HTERT RPE-1 (cell line): ENCODE results near the gene ADCY5.

Source experiments
- in situ Hi-C: fragments of 300-500 bp; cut with MboI; formaldehyde crosslinking; loops from 4 replicates; pipeline ENCODE4 v1.14.3; 2020; ENCODE audit warnings: low sequenced_read_pairs

ADCY5 gene

GRCh38 chr3:123431007-123431657 is 17.8 kb downstream of the ADCY5 start:
- in situ Hi-C loops = no loop called here

GRCh38 chr3:123430266-123430665 is 18.6 kb downstream of the ADCY5 start:
- in situ Hi-C loops = no loop called here

- in situ Hi-C loops = no loop called here
These were observed 19.3 kb downstream of the ADCY5 start for GRCh38 chr3:123429362-123430125.

GRCh38 chr3:123424999-123425712 is 23.7 kb downstream of the ADCY5 start:
- in situ Hi-C loops = no loop called here

GRCh38 chr3:123424321-123424998 is 24.4 kb downstream of the ADCY5 start:
- in situ Hi-C loops = no loop called here

- in situ Hi-C loops = no loop called here
These were observed 25.1 kb downstream of the ADCY5 start for GRCh38 chr3:123423806-123424205.

- in situ Hi-C loops = no loop called here
These were observed 25.9 kb downstream of the ADCY5 start for GRCh38 chr3:123423031-123423430.

- in situ Hi-C loops = no loop called here
These were observed 26.4 kb downstream of the ADCY5 start for GRCh38 chr3:123422457-123422856.

- in situ Hi-C loops = no loop called here
These were observed 27.3 kb downstream of the ADCY5 start for GRCh38 chr3:123421353-123422174.

- in situ Hi-C loops = no loop called here
These were observed 28.4 kb downstream of the ADCY5 start for GRCh38 chr3:123420416-123420968.

- in situ Hi-C loops = no loop called here
These were observed 29.0 kb downstream of the ADCY5 start for GRCh38 chr3:123419850-123420297.

- in situ Hi-C loops = no loop called here
These were observed 29.6 kb downstream of the ADCY5 start for GRCh38 chr3:123419181-123419849.

GRCh38 chr3:123416647-123417046 is 32.2 kb downstream of the ADCY5 start:
- in situ Hi-C loops = no loop called here

GRCh38 chr3:123416173-123416572 is 32.7 kb downstream of the ADCY5 start:
- in situ Hi-C loops = no loop called here

- in situ Hi-C loops = no loop called here
These were observed 33.7 kb downstream of the ADCY5 start for GRCh38 chr3:123414973-123415775.

GRCh38 chr3:123412811-123413604 is 35.9 kb downstream of the ADCY5 start:
- in situ Hi-C loops = no loop called here

- in situ Hi-C loops = no loop called here
These were observed 36.8 kb downstream of the ADCY5 start for GRCh38 chr3:123412076-123412475.
